GM19395 (cell line): ENCODE measurements around the gene ARHGEF39.

Experiments used
- ATAC-seq: cut with Tn5 transposase; IDR thresholded peaks from one replicate; pipeline ENCODE4 v1.9.1; 2021; ENCODE audit warnings: mild to moderate bottlenecking, moderate library complexity; ENCODE audit not compliant: unreplicated experiment

Gene ARHGEF39

GRCh38 chr9:35679091-35679490, 14.1 kb upstream of the ARHGEF39 start:
- ATAC-seq: no peak

- no peak for ATAC-seq
These were observed 10.9 kb upstream of the ARHGEF39 start for GRCh38 chr9:35675732-35676392.

DNA sequence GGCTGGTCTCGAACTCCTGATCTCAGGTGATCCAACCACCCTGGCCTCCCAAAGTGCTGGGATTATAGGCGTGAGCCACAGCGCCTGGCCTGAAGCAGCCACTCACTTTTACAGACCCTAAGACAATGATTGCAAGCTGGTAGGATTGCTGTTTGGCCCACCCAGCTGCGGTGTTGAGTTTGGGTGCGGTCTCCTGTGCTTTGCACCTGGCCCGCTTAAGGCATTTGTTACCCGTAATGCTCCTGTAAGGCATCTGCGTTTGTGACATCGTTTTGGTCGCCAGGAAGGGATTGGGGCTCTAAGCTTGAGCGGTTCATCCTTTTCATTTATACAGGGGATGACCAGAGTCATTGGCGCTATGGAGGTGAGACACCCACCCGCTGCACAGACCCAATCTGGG, 10.2 kb upstream of the ARHGEF39 start:
- no peak for ATAC-seq

DNA sequence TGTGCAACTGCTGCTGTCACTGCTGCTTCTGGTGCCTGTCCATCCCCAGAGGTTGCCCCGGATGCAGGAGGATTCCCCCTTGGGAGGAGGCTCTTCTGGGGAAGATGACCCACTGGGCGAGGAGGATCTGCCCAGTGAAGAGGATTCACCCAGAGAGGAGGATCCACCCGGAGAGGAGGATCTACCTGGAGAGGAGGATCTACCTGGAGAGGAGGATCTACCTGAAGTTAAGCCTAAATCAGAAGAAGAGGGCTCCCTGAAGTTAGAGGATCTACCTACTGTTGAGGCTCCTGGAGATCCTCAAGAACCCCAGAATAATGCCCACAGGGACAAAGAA, 9.0 kb upstream of the ARHGEF39 start:
- ATAC-seq: no peak

DNA sequence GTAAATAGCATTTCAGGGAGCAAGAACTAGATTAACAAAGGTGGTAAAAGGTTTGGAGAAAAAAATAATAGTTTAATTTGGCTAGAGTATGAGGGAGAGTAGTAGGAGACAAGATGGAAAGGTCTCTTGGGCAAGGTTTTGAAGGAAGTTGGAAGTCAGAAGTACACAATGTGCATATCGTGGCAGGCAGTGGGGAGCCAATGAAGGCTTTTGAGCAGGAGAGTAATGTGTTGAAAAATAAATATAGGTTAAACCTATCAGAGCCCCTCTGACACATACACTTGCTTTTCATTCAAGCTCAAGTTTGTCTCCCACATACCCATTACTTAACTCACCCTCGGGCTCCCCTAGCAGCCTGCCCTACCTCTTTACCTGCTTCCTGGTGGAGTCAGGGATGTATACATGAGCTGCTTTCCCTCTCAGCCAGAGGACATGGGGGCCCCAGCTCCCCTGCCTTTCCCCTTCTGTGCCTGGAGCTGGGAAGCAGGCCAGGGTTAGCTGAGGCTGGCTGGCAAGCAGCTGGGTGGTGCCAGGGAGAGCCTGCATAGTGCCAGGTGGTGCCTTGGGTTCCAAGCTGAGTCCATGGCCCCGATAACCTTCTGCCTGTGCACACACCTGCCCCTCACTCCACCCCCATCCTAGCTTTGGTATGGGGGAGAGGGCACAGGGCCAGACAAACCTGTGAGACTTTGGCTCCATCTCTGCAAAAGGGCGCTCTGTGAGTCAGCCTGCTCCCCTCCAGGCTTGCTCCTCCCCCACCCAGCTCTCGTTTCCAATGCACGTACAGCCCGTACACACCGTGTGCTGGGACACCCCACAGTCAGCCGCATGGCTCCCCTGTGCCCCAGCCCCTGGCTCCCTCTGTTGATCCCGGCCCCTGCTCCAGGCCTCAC, 8.4 kb upstream of the ARHGEF39 start, which contains the start of gene CA9:
Gene CA9, plus strand, starts transcription at position 797 of the 893 bp plus-strand sequence. Its CDS starts 32 bp downstream, at position 829.
- no peak for ATAC-seq

GRCh38 chr9:35669331-35670145, 4.5 kb upstream of the ARHGEF39 start:
- no peak for ATAC-seq

GRCh38 chr9:35667939-35668338, 2.9 kb upstream of the ARHGEF39 start:
- no peak for ATAC-seq

DNA sequence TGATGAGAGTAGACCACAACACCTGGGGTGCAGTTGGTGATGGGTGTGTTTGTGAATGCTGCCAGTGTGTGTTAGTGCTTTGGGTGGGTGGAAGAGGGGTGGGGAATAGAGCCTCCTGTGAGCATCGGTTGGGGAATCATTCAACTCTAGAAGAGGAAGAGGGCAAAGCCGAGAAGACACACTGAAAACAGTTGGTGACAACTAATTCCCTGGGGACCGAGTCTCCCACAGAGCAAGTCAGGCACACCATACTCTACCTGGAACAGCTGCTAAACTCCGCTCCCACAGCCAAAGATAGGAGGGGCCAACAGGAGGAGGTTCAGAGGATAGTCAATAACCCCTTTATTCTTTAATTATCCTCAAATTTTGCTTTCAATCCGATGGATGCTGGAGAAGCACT, 1.6 kb upstream of the ARHGEF39 start:
- ATAC-seq: no peak

- no peak for ATAC-seq
These were observed 1.1 kb upstream of the ARHGEF39 start for GRCh38 chr9:35666045-35666444.

DNA sequence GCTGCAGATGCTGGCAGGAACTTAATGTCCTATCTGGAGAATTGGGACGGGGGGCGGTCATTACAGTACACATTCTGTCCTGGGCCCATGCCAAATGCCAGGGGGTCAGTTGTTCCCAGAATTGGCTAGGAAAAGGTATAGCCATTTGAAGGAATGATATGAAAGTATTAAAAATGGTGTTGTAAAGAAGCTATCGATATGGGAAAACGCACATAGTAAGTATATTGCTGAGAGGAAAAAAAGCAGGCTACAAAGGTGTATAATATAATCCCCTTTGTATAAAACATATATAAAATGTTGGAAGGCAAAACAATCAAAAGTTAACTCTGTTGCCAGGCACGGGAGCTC, 450 bp upstream of the ARHGEF39 start:
- no peak for ATAC-seq

DNA sequence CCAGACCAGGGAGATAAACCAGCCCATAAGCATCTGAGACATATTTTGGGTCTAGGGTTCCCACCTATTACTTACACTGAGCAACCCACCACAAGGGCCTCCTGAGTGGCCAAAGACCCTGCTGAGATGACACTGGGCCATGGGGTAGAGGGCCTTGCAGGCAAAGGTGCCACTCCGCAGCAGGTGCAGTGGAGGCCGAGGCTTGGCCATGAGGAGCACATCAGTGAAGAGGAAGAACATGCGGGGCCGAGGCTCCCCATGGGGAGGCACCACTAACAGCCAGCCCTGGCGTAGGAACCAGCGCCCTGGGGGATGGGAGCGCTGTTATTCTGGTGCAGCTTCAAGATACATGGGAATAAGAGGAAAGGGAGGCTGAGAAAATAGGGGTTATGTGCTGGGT, 2.6 kb downstream of the ARHGEF39 start:
- no peak for ATAC-seq

- no peak for ATAC-seq
These were observed 3.1 kb downstream of the ARHGEF39 start for GRCh38 chr9:35661756-35662350.

DNA sequence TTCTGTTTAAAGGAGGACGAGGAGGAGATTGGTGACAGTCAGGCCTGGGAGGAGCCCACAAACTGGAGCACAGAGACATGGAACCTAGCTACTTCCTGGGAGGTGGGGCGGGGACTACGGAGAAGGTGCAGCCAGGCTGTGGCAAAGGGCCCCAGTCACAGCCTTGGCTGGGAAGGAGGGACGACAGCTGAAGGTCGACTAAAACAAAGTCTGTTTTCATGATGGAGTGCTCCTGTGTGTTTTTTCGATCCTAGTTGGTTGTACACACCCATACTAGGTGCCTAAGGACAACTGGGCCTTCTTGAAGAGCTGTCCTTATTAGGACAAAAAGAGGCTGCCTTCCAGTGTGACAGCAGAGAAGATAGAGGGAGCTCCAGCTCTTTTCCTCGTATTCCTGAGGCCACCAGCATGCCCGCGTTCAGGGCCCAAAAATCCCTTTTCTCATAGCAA, 4.0 kb downstream of the ARHGEF39 start:
- no peak for ATAC-seq

DNA sequence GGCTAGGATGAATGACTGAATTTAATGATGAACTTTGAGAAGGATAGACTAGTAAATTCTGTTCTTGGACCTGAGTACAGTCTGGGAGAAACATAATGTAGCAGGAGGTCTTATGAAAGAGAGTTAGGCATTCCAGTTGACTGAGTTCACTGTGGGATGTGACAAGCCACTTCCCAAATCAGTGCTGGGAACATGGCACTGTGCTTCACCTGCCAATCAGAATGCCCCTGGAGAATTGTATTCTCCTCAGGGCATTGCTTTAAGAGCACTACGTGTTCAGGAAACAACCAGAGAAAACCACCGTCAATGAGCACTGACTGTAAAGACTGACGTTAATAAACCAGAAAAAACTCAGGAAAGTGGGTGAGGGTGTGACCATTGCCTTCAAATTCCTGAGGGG, 5.7 kb downstream of the ARHGEF39 start:
- ATAC-seq: no peak

- ATAC-seq: no peak
These were observed 6.1 kb downstream of the ARHGEF39 start for GRCh38 chr9:35658968-35659220.

GRCh38 chr9:35658137-35658967, 6.6 kb downstream of the ARHGEF39 start, which contains the start of gene CCDC107:
Gene CCDC107 (plus strand): TSS chr9:35658292. CDS start chr9:35658380, 88 bp downstream.
- peak; percentile 56 for ATAC-seq

DNA sequence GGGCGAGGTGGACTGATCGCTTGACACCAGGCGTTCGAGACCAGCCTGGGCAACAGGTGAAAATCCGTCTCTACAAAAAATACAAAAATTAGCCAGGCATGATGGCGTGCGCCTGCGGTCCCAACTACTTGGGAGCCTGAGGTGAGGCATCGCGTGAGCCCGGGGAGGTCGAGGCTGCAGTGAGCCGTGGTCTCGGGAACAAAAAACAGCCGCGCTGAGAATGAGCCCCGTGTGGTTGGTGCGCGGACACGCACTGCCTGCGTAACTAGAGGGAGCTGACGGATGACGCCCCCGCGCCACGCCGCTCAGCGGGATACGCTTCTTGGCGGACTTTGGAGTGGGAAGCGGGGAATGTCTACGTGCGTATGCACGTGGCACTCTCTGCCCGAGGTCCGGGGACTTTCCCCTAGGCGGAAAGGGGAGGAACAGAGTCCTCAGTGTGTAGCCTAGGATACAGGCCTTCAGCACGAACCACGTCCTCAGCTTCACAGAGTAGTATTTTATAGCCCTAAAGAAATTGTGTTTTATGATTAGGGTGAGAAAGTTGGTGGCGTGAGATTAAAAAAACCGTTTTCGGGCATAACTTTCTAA, 7.4 kb downstream of the ARHGEF39 start, which contains the start of gene RMRP:
Gene RMRP, minus strand, starts transcription at position 474 of the 591 bp plus-strand sequence.
- peak; percentile 87 for ATAC-seq

DNA sequence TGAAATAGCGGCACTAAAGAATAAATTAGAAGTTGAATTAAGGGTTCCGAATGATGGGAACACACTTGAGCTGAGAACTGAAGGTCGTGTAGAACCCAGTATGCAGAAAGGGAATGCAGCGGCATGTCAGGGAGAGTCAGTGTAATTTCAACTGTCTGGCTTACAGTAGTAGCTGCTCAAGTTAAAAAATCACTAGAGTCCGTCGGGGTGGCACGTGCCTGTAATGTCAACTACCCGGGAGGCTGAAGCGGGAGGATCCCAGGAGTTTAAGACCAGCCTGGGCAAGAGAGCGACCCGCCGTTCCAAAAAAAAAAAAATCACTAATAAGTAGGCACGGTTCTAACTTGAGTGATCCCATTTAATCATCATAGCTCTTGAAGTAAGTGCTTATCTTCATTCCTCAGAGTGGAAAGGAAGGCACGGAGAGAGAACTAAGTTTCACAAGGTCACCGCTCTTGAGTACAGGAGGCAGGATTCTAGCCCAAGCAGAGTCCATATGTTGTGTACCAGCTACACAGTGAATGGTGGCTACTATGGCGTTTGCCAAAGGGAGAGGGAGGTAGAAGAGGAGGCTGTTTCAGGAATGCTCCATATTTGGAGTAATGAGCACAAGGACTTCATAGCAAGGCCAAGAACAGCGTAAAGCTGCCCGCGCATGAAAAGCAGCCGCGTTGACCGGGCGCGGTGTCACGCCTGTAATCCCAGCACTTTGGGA, 8.0 kb downstream of the ARHGEF39 start:
- ATAC-seq: no peak

GRCh38 chr9:35656348-35656747, 8.6 kb downstream of the ARHGEF39 start:
- no peak for ATAC-seq
